ENCODE results near the gene CHIC1. TPM values are rescaled to one million over a fixed set of nuclear protein-coding genes. Genes with fewer than 3 reads are reported as not detected.
"Not testable (repeated sequence)": the region's sequence is repeated elsewhere in the genome, so short reads cannot be mapped to it uniquely, and the experiment has no call there.

CHIC1 gene
- 10 to 100 TPM in 1 of 2 donors, 1 to 10 TPM in 1; 8.7 to 12.2 TPM for total RNA-seq

GRCh38 chrX:73562984-73563737 lies at the start of gene CHIC1:
Gene CHIC1, plus strand, starts transcription at chrX:73563197. Its CDS starts 88 bp downstream, at chrX:73563285.
- H3K9me3 ChIP-seq: no peaks in the 10 kb centered on the region
- H3K27me3 ChIP-seq (replicated peaks; ENCODE audit: insufficient read depth): no peaks in the 10 kb centered on the region
- peak within 1 kb of the TSS; percentile 79 to 85 for H3K27ac ChIP-seq
- peak; percentile 55 for DNase-seq (ENCODE audit: low spot score)
- H3K4me1 ChIP-seq (replicated peaks): no peaks in the 10 kb centered on the region
- WGBS: under 1% methylated on average over 47 of the region's 51 CpGs
- intact Hi-C loops (cut with DNase I): no loop called here
- no peaks in the 10 kb centered on the region for H3K36me3 ChIP-seq
- TF ChIP-seq, protein P1, sequence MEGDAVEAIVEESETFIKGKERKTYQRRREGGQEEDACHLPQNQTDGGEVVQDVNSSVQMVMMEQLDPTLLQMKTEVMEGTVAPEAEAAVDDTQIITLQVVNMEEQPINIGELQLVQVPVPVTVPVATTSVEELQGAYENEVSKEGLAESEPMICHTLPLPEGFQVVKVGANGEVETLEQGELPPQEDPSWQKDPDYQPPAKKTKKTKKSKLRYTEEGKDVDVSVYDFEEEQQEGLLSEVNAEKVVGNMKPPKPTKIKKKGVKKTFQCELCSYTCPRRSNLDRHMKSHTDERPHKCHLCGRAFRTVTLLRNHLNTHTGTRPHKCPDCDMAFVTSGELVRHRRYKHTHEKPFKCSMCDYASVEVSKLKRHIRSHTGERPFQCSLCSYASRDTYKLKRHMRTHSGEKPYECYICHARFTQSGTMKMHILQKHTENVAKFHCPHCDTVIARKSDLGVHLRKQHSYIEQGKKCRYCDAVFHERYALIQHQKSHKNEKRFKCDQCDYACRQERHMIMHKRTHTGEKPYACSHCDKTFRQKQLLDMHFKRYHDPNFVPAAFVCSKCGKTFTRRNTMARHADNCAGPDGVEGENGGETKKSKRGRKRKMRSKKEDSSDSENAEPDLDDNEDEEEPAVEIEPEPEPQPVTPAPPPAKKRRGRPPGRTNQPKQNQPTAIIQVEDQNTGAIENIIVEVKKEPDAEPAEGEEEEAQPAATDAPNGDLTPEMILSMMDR (IDR thresholded peaks at IDR 0.05): no peak
- TF ChIP-seq POLR2AphosphoS5 (IDR thresholded peaks at IDR 0.05): peak; percentile 25
- peak within 1 kb of the TSS; percentile 48 to 50 for H3K4me3 ChIP-seq

DNA sequence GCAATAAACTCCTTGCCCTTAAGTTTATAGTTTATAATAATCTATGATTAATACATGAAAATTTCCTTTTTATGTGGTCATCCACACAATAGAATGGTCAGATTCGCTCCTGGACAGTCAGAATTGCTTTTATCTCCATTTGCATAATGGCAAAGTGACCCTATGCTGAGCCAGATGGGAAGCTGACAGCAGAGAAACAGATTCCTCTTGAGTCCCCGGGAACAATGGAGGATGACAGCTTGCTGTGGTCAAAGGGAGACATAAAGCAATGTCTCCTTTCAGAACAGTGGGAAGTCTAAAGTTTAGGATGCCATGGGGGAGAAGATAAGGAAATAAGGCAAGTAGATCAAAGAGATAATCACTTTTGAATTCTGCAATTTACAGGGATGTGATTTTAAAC lies 40.2 kb upstream of the CHIC1 start:
- H3K27me3 ChIP-seq (replicated peaks; ENCODE audit: insufficient read depth); DNase-seq (ENCODE audit: low spot score); H3K4me3 ChIP-seq; H3K4me1 ChIP-seq (replicated peaks); H3K9me3 ChIP-seq; H3K36me3 ChIP-seq; H3K27ac ChIP-seq; intact Hi-C loops (cut with DNase I): not testable (repeated sequence)
- 49% methylated on average over 2 of the region's 2 CpGs for WGBS

- TF ChIP-seq POLR2AphosphoS5 (IDR thresholded peaks at IDR 0.05) (no peak), POLR2A (IDR thresholded peaks at IDR 0.05) (no peak)
- TF ChIP-seq, protein P1 (IDR thresholded peaks at IDR 0.05): no peak
- Histone ChIP-seq H3K27ac (no peak overlapping the region), H3K36me3 (no peaks in the 10 kb centered on the region), H3K4me1 (replicated peaks) (no peaks in the 10 kb centered on the region), H3K4me3 (no peak overlapping the region), H3K9me3 (no peaks in the 10 kb centered on the region), H3K27me3 (replicated peaks; ENCODE audit: insufficient read depth) (no peaks in the 10 kb centered on the region)
- 91% methylated on average over 8 of the region's 8 CpGs for WGBS
- DNase-seq (ENCODE audit: low spot score): no peak
- intact Hi-C loops (cut with DNase I): no loop called here
These were observed 38.1 kb upstream of the CHIC1 start for GRCh38 chrX:73524906-73525305.

- no peaks in the 10 kb centered on the region for H3K9me3 ChIP-seq
- no peaks in the 10 kb centered on the region for H3K4me1 ChIP-seq (replicated peaks)
- no peak overlapping the region for H3K4me3 ChIP-seq
- intact Hi-C loops (cut with DNase I): no loop called here
- DNase-seq (ENCODE audit: low spot score): no peak
- TF ChIP-seq POLR2AphosphoS5 (IDR thresholded peaks at IDR 0.05) (no peak), POLR2A (IDR thresholded peaks at IDR 0.05) (no peak)
- TF ChIP-seq, protein P1 (IDR thresholded peaks at IDR 0.05): no peak
- H3K27ac ChIP-seq: no peak overlapping the region
- 26% methylated on average over 13 of the region's 13 CpGs for WGBS
- H3K27me3 ChIP-seq (replicated peaks; ENCODE audit: insufficient read depth): no peaks in the 10 kb centered on the region
- H3K36me3 ChIP-seq: no peaks in the 10 kb centered on the region
These were observed 36.9 kb upstream of the CHIC1 start for GRCh38 chrX:73525928-73526690.

- intact Hi-C loops (cut with DNase I); H3K4me3 ChIP-seq; H3K27me3 ChIP-seq (replicated peaks; ENCODE audit: insufficient read depth); H3K36me3 ChIP-seq; H3K9me3 ChIP-seq; H3K27ac ChIP-seq; DNase-seq (ENCODE audit: low spot score); H3K4me1 ChIP-seq (replicated peaks): not testable (repeated sequence)
- 96% methylated on average over 4 of the region's 4 CpGs for WGBS
These were observed 31.3 kb upstream of the CHIC1 start for GRCh38 chrX:73531655-73532054.

Measured in prostate gland (tissue), 2 donors.